Calu3 (cell line): ENCODE results near the gene FMN1. TPM values are rescaled to one million over a fixed set of nuclear protein-coding genes. Genes with fewer than 3 reads are reported as not detected.

Source experiments
- BruUV-seq: library from RNA; stranded (reverse); fragments of 400-500 nt; replicated peaks from 2 replicates; lab custom pipeline; 2021; lab: Mats Ljungman, UMichigan
- CTCF ChIA-PET: fragments of 300-600 bp; sonication (Branson Sonifier 250); formaldehyde crosslinking; loops from one replicate; lab custom pipeline; 2022; ENCODE audit warnings: antibody characterized with exemption; lab: Charles Lee
- DNase-seq: peaks from one replicate; pipeline ENCODE4 v3.0.0; 2022
- H3K27ac Mint-ChIP-seq: one replicate; pipeline ENCODE4 v1.8.0; 2022; ENCODE audit warnings: mixed read lengths; ENCODE audit not compliant: unreplicated experiment
- H3K27me3 Mint-ChIP-seq: one replicate; pipeline ENCODE4 v1.8.0; 2022; ENCODE audit warnings: mixed read lengths; ENCODE audit not compliant: unreplicated experiment
- H3K36me3 Mint-ChIP-seq: one replicate; pipeline ENCODE4 v1.8.0; 2022; ENCODE audit warnings: mild to moderate bottlenecking, moderate library complexity, mixed read lengths; ENCODE audit not compliant: insufficient read depth, unreplicated experiment
- H3K4me1 Mint-ChIP-seq: one replicate; pipeline ENCODE4 v1.8.0; 2022; ENCODE audit warnings: mild to moderate bottlenecking, low read depth, mixed read lengths; ENCODE audit not compliant: unreplicated experiment
- H3K4me3 Mint-ChIP-seq: one replicate; pipeline ENCODE4 v1.8.0; 2022; ENCODE audit warnings: mild to moderate bottlenecking, low read depth, moderate library complexity, mixed read lengths; ENCODE audit not compliant: unreplicated experiment
- H3K9me3 Mint-ChIP-seq: one replicate; pipeline ENCODE4 v1.8.0; 2022; ENCODE audit warnings: low read depth, mixed read lengths; ENCODE audit not compliant: unreplicated experiment
- CTCF ChIP-seq: fragments of 200-600 bp; IDR thresholded peaks from one replicate; pipeline ENCODE4 v1.8.0; 2022; ENCODE audit warnings: antibody characterized with exemption; ENCODE audit not compliant: unreplicated experiment
- intact Hi-C: fragments of 100-400 bp; cut with micrococcal nuclease; formaldehyde crosslinking; loops from one replicate; pipeline ENCODE4 v1.10.0; 2022; ENCODE audit not compliant: unreplicated experiment
- total RNA-seq: library from RNA; stranded (reverse); gene quantifications from 2 replicates; pipeline ENCODE4 v1.2.3, GENCODE V29; 2022

Gene FMN1
- total RNA-seq, 1 experiment from 2014 or later: 7.1 TPM

GRCh38 chr15:33207646-33208045 lies 13.1 kb upstream of the FMN1 start:
- Mint-ChIP-seq H3K27ac (no peak overlapping the region), H3K4me1 (no peaks in the 10 kb centered on the region), H3K4me3 (no peak overlapping the region), H3K36me3 (no peaks in the 10 kb centered on the region), H3K27me3 (no peaks in the 10 kb centered on the region), H3K9me3 (no peaks in the 10 kb centered on the region)
- no peak for TF ChIP-seq CTCF
- DNase-seq: no peak
- intact Hi-C loops: no loop called here
- CTCF ChIA-PET: no interaction called here
- no TSS peak for BruUV-seq

- Mint-ChIP-seq H3K36me3 (no peaks in the 10 kb centered on the region), H3K27me3 (no peaks in the 10 kb centered on the region), H3K27ac (no peak overlapping the region), H3K9me3 (no peaks in the 10 kb centered on the region), H3K4me1 (no peaks in the 10 kb centered on the region), H3K4me3 (no peak overlapping the region)
- no TSS peak for BruUV-seq
- DNase-seq: no peak
- CTCF ChIA-PET: no interaction called here
- intact Hi-C loops: no loop called here
- no peak for TF ChIP-seq CTCF
Observed at GRCh38 chr15:33206366-33206765, 11.9 kb upstream of the FMN1 start.

- peaks cover 8% of the 10 kb centered on the region for H3K4me1 Mint-ChIP-seq
- no peak for TF ChIP-seq CTCF
- no peak overlapping the region for H3K27ac Mint-ChIP-seq
- no TSS peak for BruUV-seq
- H3K9me3 Mint-ChIP-seq: no peaks in the 10 kb centered on the region
- no peak overlapping the region for H3K4me3 Mint-ChIP-seq
- H3K36me3 Mint-ChIP-seq: no peaks in the 10 kb centered on the region
- no peak for DNase-seq
- no peaks in the 10 kb centered on the region for H3K27me3 Mint-ChIP-seq
- CTCF ChIA-PET: no interaction called here
- intact Hi-C loops: no loop called here
Observed at GRCh38 chr15:33204926-33205325, 10.4 kb upstream of the FMN1 start.

- no peak for TF ChIP-seq CTCF
- Mint-ChIP-seq H3K27ac (no peak overlapping the region), H3K9me3 (no peaks in the 10 kb centered on the region), H3K36me3 (no peaks in the 10 kb centered on the region), H3K4me1 (peaks cover 9% of the 10 kb centered on the region), H3K4me3 (no peak overlapping the region), H3K27me3 (no peaks in the 10 kb centered on the region)
- no TSS peak for BruUV-seq
- CTCF ChIA-PET: no interaction called here
- no peak for DNase-seq
- intact Hi-C loops: no loop called here
Observed at GRCh38 chr15:33204087-33204486, 9.6 kb upstream of the FMN1 start.
